Stimulated activated CD8-positive, alpha-beta memory T cell treated with anti-CD3 and anti-CD28 coated beads, Interleukin-15, amount 100 ng/mL, for 1 hour (primary cell): ENCODE results near the gene GLS2.
"Not testable (repeated sequence)": the region's sequence is repeated elsewhere in the genome, so short reads cannot be mapped to it uniquely, and the experiment has no call there.

Source experiments
- DNase-seq: peaks from one replicate; pipeline ENCODE4 v3.0.0-alpha.2; 2020; ENCODE audit warnings: low read depth

The GLS2 gene

DNA sequence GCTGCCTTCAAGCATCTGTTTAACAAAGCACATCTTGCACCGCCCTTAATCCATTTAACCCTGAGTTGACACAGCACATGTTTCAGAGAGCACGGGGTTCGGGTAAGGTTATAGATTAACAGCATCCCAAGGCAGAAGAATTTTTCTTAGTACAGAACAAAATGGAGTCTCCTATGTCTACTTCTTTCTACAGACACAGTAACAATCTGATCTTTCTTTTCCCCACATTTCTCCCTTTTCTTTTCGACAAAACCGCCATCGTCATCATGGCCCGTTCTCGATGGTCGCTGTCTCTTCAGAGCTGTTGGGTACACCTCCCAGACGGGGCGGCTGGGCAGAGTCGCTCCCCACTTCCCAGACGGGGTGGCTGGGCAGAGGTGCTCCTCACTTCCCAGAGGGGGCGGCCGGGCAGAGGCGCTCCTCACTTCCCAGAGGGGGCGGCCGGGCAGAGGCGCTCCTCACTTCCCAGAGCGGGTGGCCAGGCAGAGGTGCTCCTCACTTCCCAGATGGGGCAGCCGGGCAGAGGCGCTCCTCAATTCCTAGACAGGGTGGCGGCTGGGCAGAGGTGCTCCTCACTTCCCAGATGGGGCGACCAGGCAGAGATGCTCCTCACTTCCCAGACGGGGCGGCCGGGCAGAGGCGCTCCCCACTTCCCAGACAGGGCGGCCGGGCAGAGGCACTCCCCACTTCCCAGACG lies 5.6 kb upstream of the GLS2 start:
- not testable (repeated sequence) for DNase-seq

DNA sequence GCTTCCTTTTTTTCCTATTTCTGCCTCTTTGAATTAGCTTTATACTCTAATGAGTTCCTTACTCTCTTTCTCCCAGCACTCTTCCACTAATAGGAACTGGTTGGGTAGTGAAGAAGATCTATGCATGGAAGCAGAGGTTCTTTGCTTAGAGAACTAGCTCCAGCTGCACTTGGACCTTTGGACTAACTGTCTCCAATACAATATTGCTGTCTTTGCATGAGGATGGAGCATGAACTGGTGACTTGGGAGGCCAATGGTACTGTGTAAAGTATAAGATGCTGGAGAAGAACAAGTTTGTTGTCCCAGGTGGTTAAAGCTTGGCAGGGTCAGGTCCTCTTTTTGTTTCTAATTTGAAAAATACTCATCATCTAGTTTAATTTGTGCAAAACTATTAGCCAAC lies 2.4 kb upstream of the GLS2 start:
- no peak for DNase-seq

DNA sequence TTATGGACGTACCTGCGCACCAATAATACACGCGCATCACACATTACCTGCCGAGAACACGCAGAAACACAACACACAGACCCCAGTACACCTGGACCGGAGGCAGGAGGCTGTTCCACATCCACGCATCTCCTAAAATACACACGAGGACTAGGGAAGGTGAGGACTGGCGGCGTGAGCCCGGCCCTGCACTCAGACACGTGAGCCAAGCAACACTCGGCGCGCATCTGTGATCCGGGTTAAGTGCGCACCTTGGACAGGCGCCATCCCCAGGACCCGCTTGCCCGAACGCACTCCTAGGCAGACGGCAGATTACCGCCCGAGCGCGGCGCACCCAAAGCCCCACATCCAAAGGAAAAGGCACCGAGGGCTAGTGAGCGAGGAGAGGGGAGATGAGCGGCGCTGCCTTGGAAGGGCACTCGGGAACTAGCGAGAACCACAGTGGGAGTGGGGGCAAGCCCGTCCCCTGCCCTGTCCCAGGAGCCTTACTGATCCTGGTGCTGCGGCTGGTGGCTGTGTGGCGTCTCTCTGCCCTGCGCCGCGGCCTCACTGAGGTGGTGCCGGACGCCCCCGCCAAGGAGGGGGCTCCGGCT lies 417 bp downstream of the GLS2 start:
- DNase-seq, result no peak

DNA sequence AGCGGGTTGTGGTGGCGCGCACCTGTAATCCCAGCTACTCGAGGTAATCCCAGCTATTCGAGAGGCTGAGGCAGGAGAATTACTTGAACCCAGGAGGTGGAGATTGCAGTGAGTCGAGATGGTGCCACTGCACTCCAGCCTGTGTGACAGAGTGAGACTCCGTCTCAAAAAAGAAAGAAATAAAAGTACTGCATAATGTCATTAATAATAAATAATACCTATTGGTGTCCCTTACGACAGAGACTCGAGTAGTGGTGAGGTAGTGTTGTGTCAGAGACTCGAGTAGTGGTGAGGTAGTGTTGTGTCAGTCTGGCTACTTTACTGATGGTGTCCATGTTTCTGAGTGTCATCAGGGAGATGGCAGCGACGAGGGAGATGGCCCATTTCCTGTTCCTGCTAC lies 1.3 kb downstream of the GLS2 start:
- no peak for DNase-seq

DNA sequence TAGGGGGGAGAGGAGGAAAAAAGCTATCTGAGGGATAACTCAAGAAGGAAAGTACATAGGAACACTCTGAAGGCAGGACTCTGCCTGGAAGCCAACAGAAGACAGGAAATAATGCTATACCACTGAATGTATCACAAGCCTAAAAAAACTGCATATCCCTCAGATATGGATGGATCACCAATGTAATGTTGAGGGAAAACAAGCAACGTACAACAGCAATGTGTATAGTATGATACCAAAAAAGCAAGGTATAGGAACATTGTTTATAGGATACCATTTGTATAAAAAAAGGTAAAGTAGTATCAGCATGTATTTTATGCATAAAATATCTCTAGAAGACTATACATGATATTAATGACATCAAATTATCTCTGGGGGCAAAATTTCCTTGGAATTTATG lies 3.4 kb downstream of the GLS2 start:
- DNase-seq, result no peak

DNA sequence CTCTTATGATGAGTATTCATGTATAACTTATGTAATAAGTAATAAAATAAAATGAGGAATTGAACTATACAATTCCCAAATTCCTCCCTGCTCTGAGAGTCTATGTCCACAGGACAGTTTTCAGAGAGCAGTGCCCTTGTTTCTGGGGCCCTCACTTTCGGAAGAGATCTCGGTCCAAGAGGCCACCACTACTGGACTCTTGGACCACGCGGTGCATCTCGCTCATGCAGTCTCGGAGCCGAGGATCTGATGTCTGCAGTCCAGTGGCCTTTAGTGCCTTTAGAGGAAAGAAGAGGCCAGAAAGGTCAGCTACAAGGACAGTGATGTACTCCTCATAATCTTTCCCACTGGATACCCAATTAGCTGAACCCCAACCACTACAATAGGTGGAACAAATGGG lies 8.3 kb downstream of the GLS2 start:
- DNase-seq, result no peak

DNA sequence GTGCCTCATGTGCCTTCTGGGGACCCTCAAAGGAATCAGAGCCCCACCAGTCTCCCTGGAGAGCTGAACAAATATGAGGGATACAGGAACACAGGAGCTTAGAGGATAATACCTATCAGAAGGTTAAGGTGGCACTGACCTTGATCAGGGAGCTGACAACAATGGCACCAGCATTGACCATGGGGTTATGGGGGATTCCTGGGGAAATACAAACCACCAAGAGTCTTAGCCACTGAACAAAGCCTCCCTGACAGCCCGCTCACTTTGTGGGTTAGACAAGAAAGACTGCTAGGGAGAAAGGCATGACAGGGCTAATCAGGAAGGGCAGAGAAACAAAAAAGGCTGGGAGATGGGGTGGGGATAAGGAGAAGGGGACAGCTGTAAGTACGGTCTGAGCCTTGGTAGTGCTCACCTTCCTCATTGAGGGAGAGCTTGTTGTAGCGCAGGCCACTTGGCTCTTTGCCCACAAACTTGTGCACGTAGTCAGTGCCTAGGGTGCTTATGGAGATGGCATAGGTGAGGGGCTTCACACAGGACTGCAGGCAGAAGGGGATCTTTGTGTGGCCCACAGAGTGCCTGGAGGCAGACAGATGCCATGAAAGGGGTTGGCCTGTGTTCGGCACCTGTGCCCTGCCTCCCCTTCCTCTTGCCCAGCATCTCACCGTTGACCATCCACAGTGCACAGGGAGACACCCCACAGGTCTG lies 10.3 kb downstream of the GLS2 start:
- no peak for DNase-seq

DNA sequence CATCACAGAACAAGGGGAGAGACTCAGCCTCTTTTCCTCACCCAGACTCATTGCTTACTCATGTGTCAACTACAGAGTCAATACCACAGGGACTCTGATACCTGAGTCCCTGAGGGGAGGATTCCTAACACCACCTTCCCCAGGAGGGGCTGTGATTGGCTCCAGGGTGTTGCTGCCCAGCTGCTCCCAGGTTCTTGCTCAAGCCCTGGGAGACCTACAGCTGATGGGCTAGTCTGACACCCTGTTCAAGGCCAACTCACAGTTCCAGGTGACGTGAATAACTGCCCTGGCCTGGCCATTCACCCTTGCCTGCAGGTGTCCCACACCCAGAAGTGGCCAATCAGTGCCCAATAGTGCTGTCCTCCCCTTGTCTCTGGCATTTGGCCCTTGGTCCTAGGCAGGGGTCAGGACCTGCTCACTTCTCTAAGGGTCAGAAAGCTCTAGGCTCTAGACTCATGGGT lies 11.0 kb downstream of the GLS2 start:
- DNase-seq, result no peak

DNA sequence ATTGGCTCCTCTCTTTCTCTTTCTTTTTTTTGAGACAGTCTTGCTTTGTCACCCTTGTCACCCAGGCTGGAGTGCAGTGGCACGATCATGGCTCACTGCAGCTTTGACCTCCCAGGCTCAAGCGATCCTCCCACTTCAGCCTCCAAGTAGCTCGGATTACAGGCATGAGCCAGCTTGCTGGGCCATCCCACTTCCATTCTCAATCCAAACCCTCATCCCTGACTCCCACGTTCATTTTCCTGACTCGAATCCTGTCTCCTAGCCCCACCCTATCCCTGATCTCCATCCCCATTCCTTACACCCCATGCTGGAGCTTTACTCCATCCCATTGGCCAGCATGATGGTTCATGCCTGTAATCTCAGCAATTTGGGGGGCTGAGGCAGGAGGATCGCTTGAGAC lies 11.8 kb downstream of the GLS2 start:
- no peak for DNase-seq

DNA sequence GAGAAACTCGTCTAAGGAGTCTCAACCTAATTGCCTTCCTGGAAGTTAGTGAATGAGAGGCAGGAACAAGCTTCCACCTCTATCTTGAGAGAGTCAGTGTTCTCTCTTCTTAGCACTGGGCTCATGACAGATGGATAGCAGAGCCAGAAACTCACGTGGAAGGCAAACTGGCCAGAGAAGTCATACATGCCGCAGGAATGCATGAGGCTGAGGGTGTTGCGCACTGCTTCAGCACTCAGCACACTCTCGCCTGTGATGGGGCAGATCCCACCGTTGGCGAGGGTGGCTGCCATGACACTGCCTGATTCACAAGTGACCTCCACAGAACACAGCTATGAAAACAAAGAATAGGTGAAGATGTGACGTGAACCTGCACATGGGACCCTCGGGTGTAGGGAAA lies 13.6 kb downstream of the GLS2 start:
- no peak for DNase-seq

DNA sequence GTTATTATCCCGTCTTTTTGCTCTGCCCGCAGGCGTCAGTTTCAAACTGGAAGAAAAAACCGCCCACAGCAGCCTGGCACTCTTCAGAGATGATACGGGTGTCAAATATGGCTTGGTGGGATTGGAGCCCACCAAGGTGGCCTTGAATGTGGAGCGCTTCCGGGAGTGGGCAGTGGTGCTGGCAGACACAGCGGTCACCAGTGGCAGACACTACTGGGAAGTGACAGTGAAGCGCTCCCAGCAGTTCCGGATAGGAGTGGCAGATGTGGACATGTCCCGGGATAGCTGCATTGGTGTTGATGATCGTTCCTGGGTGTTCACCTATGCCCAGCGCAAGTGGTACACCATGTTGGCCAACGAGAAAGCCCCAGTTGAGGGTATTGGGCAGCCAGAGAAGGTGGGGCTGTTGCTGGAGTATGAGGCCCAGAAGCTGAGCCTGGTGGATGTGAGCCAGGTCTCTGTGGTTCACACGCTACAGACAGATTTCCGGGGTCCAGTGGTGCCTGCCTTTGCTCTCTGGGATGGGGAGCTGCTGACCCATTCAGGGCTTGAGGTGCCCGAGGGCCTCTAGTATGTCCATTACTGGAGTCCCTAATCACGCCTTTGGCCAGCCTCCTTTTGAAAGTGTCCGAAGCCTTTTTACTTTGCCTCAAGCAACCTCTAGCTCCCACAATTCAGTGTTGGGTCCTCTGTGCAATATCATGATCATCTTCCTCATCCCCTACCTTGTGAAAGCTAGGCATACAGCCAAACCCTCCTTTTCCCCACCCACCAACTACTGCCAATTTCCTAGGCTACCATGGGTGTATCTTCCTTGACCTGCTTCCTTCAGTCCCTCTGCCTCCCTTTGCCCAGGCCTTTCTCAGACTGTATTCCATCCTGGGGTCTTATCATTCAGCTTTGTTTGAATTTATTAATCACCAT lies 18.7 kb downstream of the GLS2 start:
- DNase-seq, result no peak

DNA sequence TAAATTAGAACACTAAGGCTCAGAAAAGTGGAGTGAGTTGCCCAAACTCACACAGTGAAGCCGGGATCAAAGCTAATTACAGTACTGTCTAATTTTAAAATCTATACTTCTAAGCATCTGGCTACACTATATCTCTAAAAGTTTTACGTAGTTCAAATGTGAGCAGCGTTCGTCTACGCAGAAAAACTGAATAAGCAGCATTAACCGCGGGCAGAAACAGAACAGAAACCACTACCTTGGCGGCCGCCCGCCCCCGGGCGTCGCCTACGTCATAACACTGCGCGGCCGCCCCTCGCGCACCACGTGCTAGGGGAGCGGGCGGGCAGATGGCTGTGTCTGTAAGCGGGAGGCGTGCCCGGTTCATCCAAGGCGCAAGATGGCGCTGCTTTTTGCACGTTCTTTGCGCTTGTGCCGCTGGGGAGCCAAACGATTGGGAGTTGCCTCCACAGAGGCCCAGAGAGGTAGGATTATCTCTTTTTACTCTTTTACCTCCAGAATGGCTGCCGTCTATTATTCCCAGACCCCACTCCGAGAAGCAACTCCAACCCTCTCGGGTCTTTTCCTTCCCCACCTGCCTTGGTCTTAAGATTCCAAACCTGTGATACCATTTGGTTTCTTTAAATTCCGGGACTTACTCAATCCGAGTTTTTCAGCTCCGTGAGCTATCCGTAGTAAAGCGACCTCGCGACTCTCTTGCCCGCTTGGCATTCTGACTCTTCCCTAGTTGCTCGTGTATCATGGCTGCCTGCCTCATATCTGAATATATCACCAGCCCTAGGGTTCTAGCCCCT lies 19.6 kb downstream of the GLS2 start, which contains the start of gene SPRYD4:
SPRYD4 (plus strand) TSS at position 363 of the 791 bp plus-strand sequence; CDS start at position 377, 14 bp downstream.
- DNase-seq, result peak; percentile 82

DNA sequence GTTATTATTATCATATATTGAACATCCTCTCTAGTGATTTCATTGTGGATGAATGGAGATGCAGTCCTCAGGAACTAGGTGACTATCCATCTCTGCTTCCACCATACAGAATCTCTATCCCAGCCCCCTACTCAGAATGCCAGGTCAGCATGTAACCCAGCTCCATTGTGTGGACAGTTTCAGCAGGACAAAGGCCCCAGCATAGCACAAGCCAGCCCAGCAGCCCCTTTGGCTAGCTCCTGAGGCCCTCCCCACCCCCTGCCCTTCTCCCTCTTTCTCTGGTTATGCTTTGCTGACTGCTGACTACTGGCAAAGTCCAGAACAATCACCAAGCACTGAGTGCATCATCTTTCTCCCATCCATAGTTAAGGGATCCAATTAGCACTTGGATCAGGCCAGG lies 25.4 kb downstream of the GLS2 start:
- DNase-seq, result no peak

DNA sequence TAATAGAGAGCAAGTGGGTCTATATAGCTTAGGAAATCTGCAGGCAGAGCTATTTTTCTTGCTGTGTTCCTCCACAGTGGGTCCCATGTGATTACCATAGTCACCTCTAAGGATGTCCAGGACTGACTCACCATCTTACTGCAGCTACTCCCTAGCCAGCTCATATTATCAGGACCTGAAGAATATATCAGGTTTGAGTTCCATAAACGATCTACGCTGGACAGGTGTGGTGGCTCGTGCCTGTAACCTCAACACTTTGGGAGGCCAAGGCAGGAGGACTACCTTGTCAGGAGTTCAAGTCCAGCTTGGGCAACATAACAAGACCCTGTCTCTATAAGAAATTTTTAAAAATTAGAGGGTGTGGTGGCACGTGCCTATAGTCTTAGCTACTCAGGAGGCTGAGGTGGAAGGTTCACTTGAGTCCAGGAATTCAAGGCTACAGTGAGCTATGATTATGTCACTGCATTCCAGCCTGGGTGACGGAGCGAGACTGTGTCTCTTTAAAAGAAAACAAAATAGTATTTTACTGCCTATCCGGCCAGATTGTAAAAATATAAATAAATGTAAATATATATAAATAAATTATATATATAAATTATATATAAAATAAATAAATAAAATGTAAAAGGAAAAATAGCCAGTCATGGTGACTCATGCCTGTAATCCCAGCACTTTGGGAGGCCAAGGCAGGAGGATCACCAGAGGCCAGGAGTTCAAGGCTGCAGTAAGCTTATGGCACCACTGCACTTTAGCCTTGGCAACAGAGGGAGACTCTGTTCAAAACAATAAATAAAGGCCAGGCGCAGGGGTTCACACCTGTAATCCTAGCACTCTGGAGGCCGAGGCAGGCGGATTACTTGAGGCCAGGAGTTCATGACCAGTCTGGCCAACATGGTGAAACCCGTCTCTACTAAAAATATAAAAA lies 26.5 kb downstream of the GLS2 start:
- no peak for DNase-seq

DNA sequence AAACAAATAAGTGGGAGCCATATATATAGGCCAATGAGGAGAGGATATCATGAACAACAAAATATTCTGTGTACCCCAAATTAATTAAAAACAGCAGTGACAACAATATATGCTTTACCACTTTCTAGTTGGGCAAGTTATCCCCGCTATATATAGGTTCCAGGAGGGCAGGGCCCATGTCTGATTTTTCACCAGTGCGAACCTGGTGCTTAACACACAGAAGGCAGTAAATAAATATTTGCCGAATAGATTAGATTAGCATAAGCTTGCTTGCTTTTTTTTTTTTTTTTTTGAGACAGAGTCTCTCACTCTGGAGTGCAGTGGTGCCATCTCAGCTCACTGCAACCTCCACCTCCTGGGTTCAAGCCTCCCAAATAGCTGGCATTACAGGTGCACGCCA lies 30.1 kb downstream of the GLS2 start:
- no peak for DNase-seq

DNA sequence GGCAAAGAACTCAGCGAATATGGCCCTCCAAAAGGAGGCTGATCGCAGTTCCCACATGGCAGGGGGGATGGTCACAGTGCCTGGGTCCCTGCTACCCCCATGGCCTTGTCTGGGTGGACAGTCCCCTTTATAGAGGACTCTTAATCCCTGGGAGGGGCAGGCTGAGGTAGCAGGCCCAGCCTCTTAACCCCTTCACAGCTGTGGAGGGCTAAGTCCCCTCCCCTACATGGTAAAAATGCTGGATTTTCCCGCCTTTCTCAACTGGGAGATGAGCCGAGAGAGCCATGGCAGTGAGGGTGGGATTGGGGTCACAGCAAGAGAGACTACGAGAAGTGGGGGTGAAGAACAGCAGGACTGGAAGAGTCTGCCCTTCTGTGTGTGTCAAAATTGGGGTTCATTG lies 33.4 kb downstream of the GLS2 start, which contains the start of gene MIP:
MIP (minus strand) TSS at position 101 of the 400 bp plus-strand sequence; CDS start at position 57, 44 bp downstream.
- no peak for DNase-seq

DNA sequence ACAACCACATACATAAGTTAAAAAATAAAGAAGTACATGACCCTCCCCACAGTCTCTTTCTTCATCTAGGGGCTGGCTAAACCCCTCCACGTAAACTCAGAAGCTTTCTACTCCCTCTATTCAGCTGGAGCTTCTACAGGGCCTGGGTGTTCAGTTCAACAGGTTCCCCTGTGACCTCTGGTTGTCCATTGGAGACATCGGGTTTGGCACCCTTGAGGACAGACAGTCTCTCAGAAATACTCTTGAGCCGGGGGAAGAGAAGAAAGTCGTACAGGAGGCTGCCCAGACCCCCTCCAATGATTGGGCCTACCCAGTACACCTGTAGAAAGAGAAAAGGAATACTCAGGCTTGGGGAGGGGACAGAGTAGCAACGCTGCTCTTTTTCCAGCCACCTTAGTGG lies 36.8 kb downstream of the GLS2 start:
- DNase-seq, result no peak

DNA sequence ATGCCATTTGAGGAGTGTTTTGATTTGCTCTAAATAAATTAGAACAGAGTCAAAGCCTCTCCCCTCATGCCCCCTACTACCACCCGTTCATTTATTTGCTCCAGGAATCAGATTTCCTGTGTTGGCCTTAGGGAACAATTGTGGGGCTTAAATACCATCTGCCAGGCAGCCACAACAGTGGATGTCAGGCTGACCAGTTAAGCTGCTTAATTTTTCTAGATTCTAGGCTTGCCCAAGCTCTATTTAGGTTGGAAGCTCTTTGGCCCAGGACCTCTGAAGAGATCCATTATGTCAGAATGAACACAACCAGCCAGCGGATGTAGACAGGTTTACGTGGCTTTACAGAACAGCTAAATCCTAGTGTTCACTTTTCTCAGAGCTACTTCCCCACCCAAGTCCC lies 37.7 kb downstream of the GLS2 start:
- no peak for DNase-seq

DNA sequence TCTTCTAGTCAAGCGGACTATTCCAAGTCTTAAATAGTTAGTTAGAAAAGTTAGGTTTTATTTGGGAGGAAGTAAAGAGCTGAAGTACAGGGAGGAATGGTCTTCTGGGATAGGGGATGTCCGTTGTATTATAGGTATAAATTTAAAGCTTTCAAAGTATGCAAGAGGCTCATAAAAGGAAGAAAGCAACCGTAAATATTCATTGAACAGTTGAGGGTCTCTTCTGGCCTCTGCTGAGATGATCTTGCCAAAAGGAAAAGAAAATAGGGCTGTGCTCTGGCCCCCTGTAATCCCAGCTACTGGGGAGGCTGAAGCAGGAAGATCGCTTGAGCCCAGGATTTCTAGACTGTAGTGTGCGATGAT lies 38.4 kb downstream of the GLS2 start:
- no peak for DNase-seq
